GM12873 (cell line): ENCODE measurements around the gene ST7.

Source experiments
- TF ChIP-seq, protein P1 (sequence below): IDR thresholded peaks from 2 replicates; pipeline ENCODE4 v1.5.1; 2012; ENCODE audit warnings: low read depth, mild to moderate bottlenecking, moderate library complexity, low read length, control low read depth; ENCODE audit not compliant: insufficient read depth; ENCODE audit errors: missing control alignments

Gene ST7

DNA sequence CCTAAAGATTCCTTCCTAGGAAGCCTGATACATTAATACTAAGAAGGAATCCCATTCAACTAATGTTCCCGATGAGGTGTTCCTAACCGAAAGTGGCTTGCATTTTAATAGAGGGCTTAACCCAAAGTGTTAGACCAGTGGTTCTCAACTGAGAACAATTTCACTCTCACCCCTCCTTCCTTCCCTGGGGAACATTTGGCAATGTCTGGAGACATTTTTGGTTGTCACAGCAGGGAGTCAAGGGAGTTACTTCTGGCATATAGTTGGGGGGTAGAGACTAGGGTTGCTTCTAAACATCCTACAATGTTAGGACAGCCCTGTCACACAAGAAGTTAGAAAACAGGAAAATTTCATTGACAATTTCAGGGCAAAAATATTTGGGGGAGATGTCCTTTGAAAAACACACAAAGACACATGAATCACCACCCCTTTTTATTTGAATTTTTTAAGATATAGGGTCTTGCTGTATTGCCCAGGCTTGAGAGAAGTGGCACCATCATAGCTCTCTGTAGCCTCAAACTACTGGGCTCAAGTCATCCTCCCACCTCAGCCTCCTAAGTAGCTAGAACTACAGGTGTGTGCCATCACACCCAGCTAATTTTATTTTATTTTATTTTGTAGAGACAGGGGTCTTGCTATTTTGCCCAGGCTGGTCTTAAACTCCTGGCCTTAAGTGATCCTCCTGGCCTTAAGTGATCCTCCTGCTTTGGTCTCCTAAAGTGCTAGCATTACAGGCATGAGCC, 318.9 kb downstream of the ST7 start:
- TF ChIP-seq, protein P1, sequence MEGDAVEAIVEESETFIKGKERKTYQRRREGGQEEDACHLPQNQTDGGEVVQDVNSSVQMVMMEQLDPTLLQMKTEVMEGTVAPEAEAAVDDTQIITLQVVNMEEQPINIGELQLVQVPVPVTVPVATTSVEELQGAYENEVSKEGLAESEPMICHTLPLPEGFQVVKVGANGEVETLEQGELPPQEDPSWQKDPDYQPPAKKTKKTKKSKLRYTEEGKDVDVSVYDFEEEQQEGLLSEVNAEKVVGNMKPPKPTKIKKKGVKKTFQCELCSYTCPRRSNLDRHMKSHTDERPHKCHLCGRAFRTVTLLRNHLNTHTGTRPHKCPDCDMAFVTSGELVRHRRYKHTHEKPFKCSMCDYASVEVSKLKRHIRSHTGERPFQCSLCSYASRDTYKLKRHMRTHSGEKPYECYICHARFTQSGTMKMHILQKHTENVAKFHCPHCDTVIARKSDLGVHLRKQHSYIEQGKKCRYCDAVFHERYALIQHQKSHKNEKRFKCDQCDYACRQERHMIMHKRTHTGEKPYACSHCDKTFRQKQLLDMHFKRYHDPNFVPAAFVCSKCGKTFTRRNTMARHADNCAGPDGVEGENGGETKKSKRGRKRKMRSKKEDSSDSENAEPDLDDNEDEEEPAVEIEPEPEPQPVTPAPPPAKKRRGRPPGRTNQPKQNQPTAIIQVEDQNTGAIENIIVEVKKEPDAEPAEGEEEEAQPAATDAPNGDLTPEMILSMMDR, result no peak

DNA sequence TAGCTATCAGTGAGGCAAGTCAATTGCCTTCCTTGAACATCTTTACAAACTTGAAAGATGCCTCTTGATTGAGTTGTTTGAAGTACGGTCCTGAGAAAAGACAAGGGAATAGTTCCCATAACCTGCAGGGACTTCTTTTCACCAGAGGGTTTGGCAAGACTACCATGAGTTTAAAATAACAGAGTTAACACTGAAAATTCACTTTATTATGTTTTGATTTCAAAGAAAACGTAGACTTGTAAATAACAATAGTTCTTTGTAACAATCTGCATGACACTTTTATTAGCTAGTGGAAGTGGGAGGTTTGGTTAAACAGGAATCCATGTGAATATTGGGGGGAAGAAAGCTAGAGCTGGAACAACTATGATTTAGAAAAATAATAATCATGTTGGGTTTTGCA, 320.0 kb downstream of the ST7 start:
- TF ChIP-seq, protein P1, result no peak

GRCh38 chr7:117273814-117274225, 320.5 kb downstream of the ST7 start:
- TF ChIP-seq, protein P1, result no peak

DNA sequence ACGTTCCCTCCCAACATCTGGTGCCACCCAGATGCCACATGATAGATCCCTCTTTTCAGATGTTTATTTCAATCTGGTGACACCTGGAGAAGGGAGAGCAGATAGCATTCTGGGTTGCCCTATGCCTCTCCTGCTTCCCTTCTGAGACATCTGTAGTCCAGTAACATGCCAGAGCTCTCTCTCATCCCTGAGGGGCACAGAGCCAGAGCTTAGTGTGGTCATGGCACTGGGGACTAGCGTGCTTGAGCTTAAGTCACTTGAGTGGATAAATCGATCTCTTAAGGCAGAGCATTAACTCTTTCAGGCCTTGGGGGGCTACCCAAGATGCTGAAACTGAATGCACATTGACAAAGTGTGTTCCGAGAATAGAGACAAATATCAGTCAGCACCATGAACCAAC, 321.6 kb downstream of the ST7 start:
- TF ChIP-seq, protein P1, result no peak

DNA sequence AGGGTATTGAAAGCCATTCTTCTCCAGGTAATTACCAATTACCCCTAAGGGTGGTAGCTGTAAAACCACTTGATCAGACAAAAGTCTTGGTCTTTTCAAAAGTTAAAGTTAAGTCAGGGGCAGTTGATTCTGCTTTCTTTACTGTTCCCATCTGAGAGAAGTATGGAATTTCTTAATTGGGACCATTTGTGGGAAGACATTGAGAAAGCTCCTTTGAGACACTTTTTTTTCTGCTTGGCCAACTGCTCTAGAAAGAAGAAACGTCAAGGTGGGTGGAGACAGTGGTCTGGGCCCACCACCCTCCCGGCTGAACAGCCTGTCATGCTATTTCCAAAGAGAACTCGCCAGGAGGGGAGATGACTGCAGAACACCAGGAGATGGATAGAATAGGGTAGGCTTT, 324.3 kb downstream of the ST7 start:
- TF ChIP-seq, protein P1, result no peak

DNA sequence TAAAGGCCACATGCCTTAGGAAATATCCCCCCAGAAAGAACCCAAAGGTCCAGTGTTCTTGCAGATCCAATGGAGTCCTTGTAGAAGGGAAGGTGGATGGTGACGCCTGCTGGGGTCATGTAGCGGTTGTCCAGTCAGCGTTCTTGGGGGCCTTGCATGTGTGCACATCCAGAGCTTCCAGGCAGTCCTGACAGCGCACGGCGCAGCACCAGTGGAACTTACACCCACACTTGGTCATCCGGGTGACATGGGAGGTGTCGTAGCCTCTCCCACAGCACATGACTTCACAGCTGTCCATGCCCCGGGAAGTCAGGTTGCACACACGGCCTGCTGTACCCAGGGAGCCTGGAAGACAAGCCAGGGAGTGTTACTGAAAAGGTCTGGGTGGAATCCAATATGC, 324.7 kb downstream of the ST7 start:
- TF ChIP-seq, protein P1, result no peak

DNA sequence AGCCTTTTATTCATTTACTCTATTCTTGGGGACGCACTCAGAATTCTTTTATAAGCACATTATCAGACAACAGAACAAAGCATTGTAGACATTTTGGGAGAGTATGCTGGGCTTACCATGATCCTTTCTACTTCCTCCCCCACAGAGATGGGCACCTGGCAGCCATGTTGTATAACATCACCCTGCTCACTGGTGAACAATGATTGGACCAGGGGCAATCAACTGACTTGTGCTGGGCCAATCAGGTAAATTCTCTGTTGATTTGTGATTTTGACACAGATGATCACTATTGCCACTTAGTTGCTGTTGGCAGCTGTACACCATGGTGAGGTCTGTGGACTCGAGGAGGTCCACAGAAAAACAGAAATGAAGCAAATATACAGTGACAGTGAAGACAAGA, 325.9 kb downstream of the ST7 start:
- TF ChIP-seq, protein P1, result no peak
